GM21381 (cell line): Measurements from ENCODE around the gene MIGA2.

Experiments used
- ATAC-seq: cut with Tn5 transposase; IDR thresholded peaks from one replicate; pipeline ENCODE4 v1.9.1; 2021; ENCODE audit warnings: mild to moderate bottlenecking, moderate library complexity; ENCODE audit not compliant: unreplicated experiment

MIGA2 gene

DNA sequence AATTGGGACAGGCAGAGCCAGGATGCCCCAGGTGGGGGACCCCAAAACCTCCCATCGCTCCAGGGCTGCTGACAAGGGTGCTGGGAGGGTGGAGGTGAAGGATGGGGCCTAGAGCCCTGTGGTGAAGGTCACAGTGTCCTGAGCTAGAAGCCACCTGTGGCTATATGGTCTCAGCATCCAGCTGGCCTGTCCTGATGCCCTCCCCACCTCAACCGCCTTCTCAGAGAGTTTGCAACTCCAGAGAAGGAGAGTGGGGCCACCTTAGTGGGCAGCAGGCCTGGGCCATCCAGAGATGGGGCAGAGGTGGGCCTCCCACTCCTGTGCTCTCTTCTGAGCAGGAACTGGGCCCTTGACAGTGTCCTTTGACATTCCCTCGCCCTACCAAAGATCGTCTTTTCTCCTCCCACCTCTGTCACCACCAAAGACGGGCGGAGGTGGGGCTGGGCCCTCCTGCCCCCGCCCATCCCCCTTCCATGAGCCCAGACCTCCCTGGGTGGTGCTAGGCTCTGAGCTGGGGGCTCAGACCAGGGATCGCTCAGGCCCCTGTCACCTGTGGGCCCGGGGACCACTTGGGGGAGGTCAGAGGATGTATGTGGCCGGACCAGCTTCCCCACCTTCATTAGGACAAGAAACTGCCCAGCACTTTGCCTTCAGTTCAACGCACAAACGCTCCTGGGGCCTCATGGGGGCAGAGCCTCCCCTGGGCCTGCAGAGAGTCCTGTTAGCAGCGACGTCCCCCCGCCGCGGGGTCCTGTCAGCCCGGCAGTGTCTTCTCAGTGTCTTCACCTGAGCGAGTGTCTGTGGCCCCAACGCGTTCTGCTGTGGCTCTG, 34.5 kb downstream of the MIGA2 start:
- ATAC-seq = no peak

GRCh38 chr9:129071526-129072126, 35.2 kb downstream of the MIGA2 start:
- no peak for ATAC-seq

GRCh38 chr9:129072171-129072570, 35.7 kb downstream of the MIGA2 start:
- no peak for ATAC-seq

DNA sequence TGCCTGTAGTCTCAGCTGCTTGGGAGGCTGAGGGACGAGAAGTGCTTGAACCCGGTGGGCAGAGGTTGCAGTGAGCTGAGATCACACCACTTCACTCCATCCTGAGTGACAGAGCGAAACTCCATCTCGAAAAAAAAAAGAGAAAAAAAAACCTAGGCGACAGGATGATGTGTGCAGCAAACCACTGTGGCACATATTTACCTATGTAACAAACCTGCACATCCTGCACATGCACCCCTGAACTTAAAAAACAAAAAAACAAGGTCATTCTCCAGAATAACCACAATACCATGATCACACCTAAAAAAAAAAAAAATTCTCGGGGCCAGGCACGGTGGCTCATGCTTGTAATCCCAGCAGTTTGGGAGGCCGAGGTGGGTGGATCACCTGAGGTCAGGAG, 37.0 kb downstream of the MIGA2 start:
- no peak for ATAC-seq

DNA sequence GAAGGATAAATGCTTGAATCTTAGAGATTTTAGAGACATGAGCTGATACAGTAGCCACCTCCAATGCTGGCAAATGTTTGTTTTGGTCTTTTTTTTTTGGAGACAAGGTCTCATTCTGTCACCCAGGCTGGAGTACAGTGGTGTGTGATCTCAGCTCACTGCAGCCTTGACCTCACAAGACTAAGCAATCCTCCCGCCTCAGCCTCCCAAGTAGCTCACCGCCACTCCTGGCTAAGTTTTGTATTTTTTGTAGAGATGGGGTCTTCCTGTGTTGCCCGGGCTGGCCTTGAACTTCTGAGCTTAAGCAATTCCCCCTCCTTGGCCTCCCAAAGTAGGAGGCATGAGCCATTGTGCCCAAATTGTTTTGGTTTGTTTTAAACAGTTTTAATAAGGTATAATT, 37.7 kb downstream of the MIGA2 start:
- no peak for ATAC-seq

DNA sequence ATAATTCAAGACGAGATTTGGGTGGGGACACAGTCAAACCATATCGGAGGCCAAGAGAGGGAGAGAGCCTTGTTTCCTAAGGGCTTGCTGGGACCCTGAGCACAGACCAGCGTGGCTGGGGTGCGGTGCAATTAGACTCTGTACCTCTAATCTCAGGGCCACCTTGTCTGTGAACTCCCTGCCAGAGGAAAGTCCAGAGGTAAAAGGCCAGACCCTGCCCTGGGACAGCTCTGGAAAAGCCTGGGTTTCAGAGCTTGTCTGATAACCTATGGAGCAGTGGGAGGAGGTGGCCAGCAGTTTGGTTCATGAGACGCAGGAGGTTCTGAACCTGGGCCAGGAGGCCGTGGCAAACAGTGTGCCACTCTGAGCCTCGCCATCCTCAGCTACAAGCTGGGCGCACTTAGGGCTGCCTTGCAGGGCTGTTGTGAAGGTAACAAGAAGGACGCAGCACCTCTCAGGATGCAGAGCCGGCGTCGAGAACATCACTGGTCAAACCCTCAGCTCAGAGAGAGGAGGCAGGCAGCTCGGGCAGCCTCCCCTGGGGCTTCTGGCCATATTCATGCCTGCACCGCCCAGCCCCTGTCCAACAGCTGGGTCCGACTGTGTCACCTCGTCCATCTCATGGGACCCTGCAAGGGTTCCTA, 39.7 kb downstream of the MIGA2 start:
- no peak for ATAC-seq

GRCh38 chr9:129076640-129077037, 40.2 kb downstream of the MIGA2 start:
- ATAC-seq = no peak

DNA sequence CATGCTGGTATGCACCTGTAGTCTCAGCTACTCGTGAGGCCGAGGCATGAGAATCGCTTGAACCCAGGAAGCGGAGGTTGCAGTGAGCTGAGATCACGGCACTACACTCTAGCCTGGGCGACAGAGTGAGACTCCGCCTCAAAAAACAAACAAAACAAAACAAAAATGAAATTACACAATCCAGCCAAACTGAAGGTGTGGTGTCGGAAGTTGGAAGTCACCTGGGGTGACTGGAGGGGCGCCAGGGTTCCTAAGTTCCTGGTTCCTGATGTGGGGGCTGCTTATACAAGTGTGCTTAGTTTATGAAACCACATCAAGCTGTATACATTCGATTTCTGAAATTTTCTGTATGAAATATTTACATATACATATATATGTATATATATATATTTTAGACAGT, 40.8 kb downstream of the MIGA2 start:
- ATAC-seq = no peak

DNA sequence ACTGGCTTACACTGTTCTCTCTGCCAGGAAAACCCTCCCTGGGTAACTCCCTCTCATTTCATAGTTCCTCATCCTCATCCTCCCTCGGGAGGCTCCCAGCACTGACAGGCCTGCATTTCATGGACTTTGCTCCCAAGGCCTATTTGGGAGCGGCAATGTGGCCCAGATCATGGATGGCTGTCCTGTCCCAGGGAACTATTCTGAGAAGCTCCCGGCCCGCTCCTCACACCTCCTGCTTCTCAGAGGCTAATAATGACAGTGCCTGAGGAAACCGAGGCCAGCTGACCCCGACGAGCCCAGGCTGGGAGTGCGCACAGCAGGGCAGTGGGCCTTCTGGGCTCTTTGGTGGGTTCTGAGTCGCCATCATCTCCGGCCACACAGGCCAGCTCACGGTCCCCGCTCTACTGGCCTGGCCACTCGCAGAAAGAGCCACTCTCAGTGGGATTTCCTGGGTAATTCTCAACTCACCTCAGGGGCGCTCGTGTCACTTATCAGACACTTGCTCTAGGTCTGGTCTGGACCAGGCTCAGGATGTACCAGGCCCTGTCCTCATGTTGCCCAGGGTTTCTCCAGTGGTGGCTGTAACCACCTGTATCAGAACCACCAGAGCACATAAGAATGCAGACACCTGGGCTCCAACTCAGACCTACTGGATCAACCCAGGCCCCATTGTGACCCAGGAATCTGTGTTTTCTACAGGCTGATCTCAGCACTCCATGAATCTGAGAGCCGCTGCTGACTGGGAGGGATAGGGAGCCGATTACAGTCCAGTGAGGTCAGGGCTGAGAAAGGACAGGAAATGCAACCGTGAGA, 42.5 kb downstream of the MIGA2 start:
- no peak for ATAC-seq

DNA sequence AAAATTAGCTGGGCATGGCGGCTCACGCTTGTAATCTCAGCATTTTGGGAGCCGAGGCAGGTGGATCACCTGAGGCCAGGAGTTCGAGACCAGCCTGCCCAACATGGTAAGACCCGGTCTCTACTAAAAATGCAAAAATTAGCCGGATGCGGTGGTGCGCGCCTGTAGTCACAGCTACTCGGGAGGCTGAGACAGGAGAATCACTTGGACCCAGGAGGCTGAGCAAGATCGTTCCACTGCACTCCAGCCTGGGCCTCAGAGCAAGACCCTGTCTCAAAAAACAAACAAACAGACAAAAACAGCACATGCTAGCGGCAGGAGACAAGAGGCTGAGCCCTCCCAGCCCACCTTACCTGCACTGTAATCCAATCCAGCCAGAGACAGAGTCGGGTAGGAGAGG, 43.4 kb downstream of the MIGA2 start:
- ATAC-seq = no peak

DNA sequence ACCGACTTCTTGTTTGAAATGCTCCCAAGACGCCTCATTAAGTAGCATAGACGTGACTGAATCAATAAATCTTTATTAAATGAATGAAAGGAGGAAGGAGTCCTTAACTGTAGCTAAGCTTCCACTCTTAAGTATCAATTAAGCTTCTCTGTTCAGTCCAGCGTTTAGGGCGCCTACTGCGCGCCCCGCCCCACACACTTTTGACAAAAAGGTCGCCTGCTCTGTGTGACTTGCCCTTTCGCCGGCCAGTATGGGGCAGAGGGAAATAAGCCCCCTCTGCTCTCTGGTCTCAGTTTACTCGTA, 43.8 kb downstream of the MIGA2 start:
- no peak for ATAC-seq

DNA sequence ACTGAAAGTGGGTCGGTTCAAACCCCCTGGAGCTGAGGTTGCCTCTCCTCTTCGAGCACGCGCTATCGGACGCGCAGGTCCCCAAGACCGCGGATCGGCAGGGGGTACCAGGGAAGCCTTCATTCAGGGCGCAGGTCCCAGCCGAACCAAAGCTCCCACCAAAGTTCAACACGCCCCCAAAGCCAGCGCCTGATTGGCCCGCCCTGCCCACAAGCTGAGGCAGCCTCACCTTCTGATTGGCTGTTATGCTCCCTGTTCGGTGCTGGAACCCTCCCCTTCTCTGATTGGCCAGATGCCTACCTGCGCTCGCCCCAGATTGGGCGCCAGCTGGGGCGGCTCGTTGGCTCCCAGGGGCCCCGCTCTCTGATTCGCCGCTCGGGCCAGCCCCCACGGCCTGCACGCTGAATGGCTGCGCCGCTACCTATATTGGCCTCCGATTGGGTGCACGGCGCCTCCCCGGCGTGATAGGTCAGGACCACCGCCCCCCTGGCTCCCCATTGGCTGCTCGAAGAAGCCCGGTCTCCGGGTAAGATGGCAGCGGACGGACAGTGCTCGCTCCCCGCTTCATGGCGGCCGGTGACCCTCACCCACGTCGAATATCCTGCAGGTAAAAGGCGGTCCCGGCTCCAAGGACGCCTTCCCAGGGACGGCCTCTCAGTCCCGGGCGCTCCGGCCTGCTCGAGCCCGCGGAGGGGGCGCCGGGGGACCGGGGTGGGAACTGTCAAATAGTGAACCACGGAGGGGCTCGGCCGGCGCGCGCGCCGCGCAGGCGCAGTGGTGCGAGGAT, 44.4 kb downstream of the MIGA2 start, which contains the start of gene DOLPP1:
DOLPP1 (plus strand) TSS at position 511 of the 787 bp plus-strand sequence; CDS start at position 532, 21 bp downstream.
- ATAC-seq = peak; percentile 93

- no peak for ATAC-seq
These were observed 45.0 kb downstream of the MIGA2 start for GRCh38 chr9:129081388-129081904.

GRCh38 chr9:129084087-129084486, 47.7 kb downstream of the MIGA2 start:
- ATAC-seq = no peak

DNA sequence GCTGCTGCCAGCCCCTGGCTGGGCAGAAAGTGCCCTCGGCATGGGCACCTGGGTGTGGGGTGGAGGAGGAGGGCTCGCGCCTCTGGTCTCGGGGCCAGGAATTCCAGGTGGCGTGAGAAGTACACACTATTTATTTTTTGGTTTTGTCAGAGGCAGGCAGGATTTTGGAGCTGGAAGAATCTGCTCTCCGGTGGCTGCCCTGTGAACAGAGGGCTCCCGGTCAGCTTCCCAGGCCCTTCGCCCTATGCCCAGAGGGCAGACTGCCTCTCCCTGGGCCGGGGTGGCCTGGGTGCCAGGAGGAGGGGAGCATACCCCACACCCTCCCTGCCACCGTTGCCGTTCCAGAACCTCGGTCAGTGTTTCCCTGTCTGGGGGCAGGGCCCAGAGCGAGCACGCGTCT, 52.8 kb downstream of the MIGA2 start:
- no peak for ATAC-seq

DNA sequence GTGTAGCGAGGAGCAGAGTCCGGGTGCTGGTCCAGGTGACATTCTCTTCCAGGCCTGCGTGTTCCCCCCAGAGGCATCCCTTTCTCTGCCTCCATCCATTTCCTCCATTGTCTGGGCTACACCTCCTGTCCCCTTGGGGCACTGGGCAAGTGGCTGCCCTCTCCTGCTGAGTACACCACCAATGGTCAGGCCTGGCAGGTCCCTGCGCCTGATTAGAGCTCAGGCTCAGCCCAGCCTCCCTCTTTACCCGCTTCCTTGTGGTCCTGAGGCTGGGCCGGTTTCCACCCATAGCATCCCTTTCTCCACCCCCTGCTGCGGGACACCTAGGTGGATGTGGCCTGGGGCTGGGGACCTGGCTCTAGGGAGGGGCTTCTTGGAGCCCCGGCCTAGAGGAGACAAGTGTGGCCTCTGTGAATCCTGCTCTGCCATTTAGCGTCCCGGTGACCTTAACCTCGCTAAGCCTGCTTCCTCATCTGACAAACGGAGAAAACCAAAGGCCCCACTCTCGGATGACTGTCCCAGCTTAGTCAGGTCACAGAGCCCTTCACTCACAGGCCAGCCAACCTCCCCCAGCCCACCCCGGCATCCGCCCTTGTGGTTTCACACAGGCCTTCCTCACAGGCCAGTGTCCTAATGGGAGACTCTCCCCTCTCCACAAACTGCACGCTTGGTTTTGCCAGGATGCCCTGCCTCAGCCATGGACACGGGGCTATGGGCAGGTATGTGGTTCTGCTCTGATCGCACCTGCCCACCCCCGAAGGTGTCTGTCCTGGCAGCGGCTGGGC, 57.4 kb downstream of the MIGA2 start:
- no peak for ATAC-seq

GRCh38 chr9:129094387-129095169, 58.2 kb downstream of the MIGA2 start:
- ATAC-seq = no peak

- ATAC-seq = no peak
These were observed 58.8 kb downstream of the MIGA2 start for GRCh38 chr9:129095170-129095667.

DNA sequence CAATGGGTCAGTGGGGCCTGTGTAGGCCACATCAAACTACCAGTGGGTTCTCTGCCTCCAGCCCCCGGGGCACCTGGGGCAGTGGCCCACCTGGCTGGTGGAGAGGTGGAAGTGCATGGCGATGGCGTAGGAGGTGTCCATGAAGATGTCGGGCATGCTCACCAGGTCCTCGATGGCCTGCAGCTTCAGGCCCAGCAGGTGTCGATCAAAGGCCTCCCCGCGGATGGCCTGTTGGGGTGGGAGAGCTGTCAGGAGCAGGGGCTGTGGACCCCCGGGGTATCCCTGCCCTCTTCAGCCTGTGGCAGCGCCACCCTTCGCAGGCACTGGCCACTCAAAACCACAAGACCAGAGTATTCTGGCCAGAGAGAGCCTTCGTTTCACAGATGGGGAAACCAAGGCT, 59.5 kb downstream of the MIGA2 start:
- no peak for ATAC-seq
